ENCODE measurements around the gene METAP2.

Gene METAP2

GRCh38 chr12:95509300-95509699, 35.3 kb downstream of the METAP2 start:
- Histone ChIP-seq H3K4me3 (ENCODE audit: insufficient read depth in 1 of 2, low read depth in 1 of 2, low read length in 2 of 2) (no peak overlapping the region), H3K23ac (ENCODE audit: low read length in 2 of 2) (no peak overlapping the region), H3K18ac (ENCODE audit: low read depth in 1 of 2, low read length in 2 of 2) (no peak overlapping the region), H3K9ac (ENCODE audit: low read length) (no peak overlapping the region), H4K8ac (ENCODE audit: low read length) (no peak overlapping the region), H2BK120ac (ENCODE audit: low read depth, low read length) (no peak overlapping the region), H3K27ac (ENCODE audit: low read length, poor library complexity, severe bottlenecking) (no peak overlapping the region), H2AFZ (ENCODE audit: low read depth, low read length) (no peak overlapping the region), H3K9me3 (ENCODE audit: control insufficient read depth, low read length) (no peaks in the 10 kb centered on the region), H3K14ac (ENCODE audit: low read length in 2 of 2) (no peak overlapping the region), H2BK12ac (ENCODE audit: low read length in 2 of 2) (no peak overlapping the region), H3K36me3 (ENCODE audit: control insufficient read depth in 1 of 2, insufficient read depth in 2 of 2, low read depth in 1 of 2, low read length in 2 of 2) (peaks cover 35 to 90% of the 10 kb centered on the region in 2 experiments), H4K91ac (ENCODE audit: low read length) (no peak overlapping the region), H2BK5ac (ENCODE audit: low read depth, low read length, poor library complexity, severe bottlenecking) (no peak overlapping the region), H3K4me1 (ENCODE audit: control insufficient read depth, insufficient read depth, low read depth, low read length) (no peaks in the 10 kb centered on the region), H3K79me1 (replicated peaks; ENCODE audit: low read length, poor library complexity, severe bottlenecking) (peaks cover 22% of the 10 kb centered on the region), H3K4me2 (ENCODE audit: low read length, poor library complexity, severe bottlenecking) (no peak overlapping the region), H3K4ac (ENCODE audit: low read depth in 1 of 2, low read length in 2 of 2) (no peak overlapping the region), H3K27me3 (ENCODE audit: control insufficient read depth in 1 of 2, insufficient read depth in 1 of 2, low read length in 2 of 2) (no peaks in the 10 kb centered on the region), H2BK15ac (ENCODE audit: low read depth, poor library complexity, severe bottlenecking) (no peak overlapping the region), H2AK5ac (ENCODE audit: low read length, severe bottlenecking) (no peak overlapping the region)
- 96% methylated on average over 3 of the region's 3 CpGs for WGBS
- DNase-seq = no peak

GRCh38 chr12:95511977-95512376, 38.0 kb downstream of the METAP2 start:
- no peak overlapping the region for H4K91ac ChIP-seq (ENCODE audit: low read length)
- no peak overlapping the region for H3K23ac ChIP-seq (ENCODE audit: low read length in 2 of 2)
- no peak overlapping the region for H3K14ac ChIP-seq (ENCODE audit: low read length in 2 of 2)
- H2BK120ac ChIP-seq (ENCODE audit: low read depth, low read length) = no peak overlapping the region
- H2BK15ac ChIP-seq (ENCODE audit: low read depth, poor library complexity, severe bottlenecking) = no peak overlapping the region
- H2BK12ac ChIP-seq (ENCODE audit: low read length in 2 of 2) = no peak overlapping the region
- H4K8ac ChIP-seq (ENCODE audit: low read length) = no peak overlapping the region
- H2BK5ac ChIP-seq (ENCODE audit: low read depth, low read length, poor library complexity, severe bottlenecking) = no peak overlapping the region
- peaks cover 10% of the 10 kb centered on the region for H3K79me1 ChIP-seq (replicated peaks; ENCODE audit: low read length, poor library complexity, severe bottlenecking)
- no peaks in the 10 kb centered on the region for H3K4me1 ChIP-seq (ENCODE audit: control insufficient read depth, insufficient read depth, low read depth, low read length)
- H2AK5ac ChIP-seq (ENCODE audit: low read length, severe bottlenecking) = no peak overlapping the region
- DNase-seq = no peak
- H3K4me2 ChIP-seq (ENCODE audit: low read length, poor library complexity, severe bottlenecking) = no peak overlapping the region
- no peak overlapping the region for H3K27ac ChIP-seq (ENCODE audit: low read length, poor library complexity, severe bottlenecking)
- no peaks in the 10 kb centered on the region for H3K9me3 ChIP-seq (ENCODE audit: control insufficient read depth, low read length)
- 100% methylated on average over 1 of the region's 1 CpG for WGBS
- H3K36me3 ChIP-seq (ENCODE audit: control insufficient read depth in 1 of 2, insufficient read depth in 2 of 2, low read depth in 1 of 2, low read length in 2 of 2) = peaks cover 21 to 85% of the 10 kb centered on the region in 2 experiments
- H3K4ac ChIP-seq (ENCODE audit: low read depth in 1 of 2, low read length in 2 of 2) = no peak overlapping the region
- no peak overlapping the region for H3K4me3 ChIP-seq (ENCODE audit: insufficient read depth in 1 of 2, low read depth in 1 of 2, low read length in 2 of 2)
- no peaks in the 10 kb centered on the region for H3K27me3 ChIP-seq (ENCODE audit: control insufficient read depth in 1 of 2, insufficient read depth in 1 of 2, low read length in 2 of 2)
- H2AFZ ChIP-seq (ENCODE audit: low read depth, low read length) = no peak overlapping the region
- no peak overlapping the region for H3K18ac ChIP-seq (ENCODE audit: low read depth in 1 of 2, low read length in 2 of 2)
- H3K9ac ChIP-seq (ENCODE audit: low read length) = no peak overlapping the region

- Histone ChIP-seq H3K4me3 (ENCODE audit: insufficient read depth in 1 of 2, low read depth in 1 of 2, low read length in 2 of 2) (no peak overlapping the region), H3K9ac (ENCODE audit: low read length) (no peak overlapping the region), H2BK120ac (ENCODE audit: low read depth, low read length) (no peak overlapping the region), H3K36me3 (ENCODE audit: control insufficient read depth in 1 of 2, insufficient read depth in 2 of 2, low read depth in 1 of 2, low read length in 2 of 2) (peaks cover 17 to 75% of the 10 kb centered on the region in 2 experiments), H3K23ac (ENCODE audit: low read length in 2 of 2) (no peak overlapping the region), H4K91ac (ENCODE audit: low read length) (no peak overlapping the region), H4K8ac (ENCODE audit: low read length) (no peak overlapping the region), H2BK5ac (ENCODE audit: low read depth, low read length, poor library complexity, severe bottlenecking) (no peak overlapping the region), H3K27me3 (ENCODE audit: control insufficient read depth in 1 of 2, insufficient read depth in 1 of 2, low read length in 2 of 2) (no peaks in the 10 kb centered on the region), H2AFZ (ENCODE audit: low read depth, low read length) (no peak overlapping the region), H3K79me1 (replicated peaks; ENCODE audit: low read length, poor library complexity, severe bottlenecking) (peaks cover 7% of the 10 kb centered on the region), H3K9me3 (ENCODE audit: control insufficient read depth, low read length) (no peaks in the 10 kb centered on the region), H3K4me2 (ENCODE audit: low read length, poor library complexity, severe bottlenecking) (no peak overlapping the region), H2AK5ac (ENCODE audit: low read length, severe bottlenecking) (no peak overlapping the region), H2BK15ac (ENCODE audit: low read depth, poor library complexity, severe bottlenecking) (no peak overlapping the region), H2BK12ac (ENCODE audit: low read length in 2 of 2) (no peak overlapping the region), H3K27ac (ENCODE audit: low read length, poor library complexity, severe bottlenecking) (no peak overlapping the region), H3K18ac (ENCODE audit: low read depth in 1 of 2, low read length in 2 of 2) (no peak overlapping the region), H3K4me1 (ENCODE audit: control insufficient read depth, insufficient read depth, low read depth, low read length) (no peaks in the 10 kb centered on the region), H3K4ac (ENCODE audit: low read depth in 1 of 2, low read length in 2 of 2) (no peak overlapping the region), H3K14ac (ENCODE audit: low read length in 2 of 2) (no peak overlapping the region)
- 98% methylated on average over 5 of the region's 5 CpGs for WGBS
- no peak for DNase-seq
Measured at GRCh38 chr12:95513599-95513998, 39.6 kb downstream of the METAP2 start.

- H3K23ac ChIP-seq (ENCODE audit: low read length in 2 of 2) = no peak overlapping the region
- DNase-seq = no peak
- no peak overlapping the region for H2BK5ac ChIP-seq (ENCODE audit: low read depth, low read length, poor library complexity, severe bottlenecking)
- H3K18ac ChIP-seq (ENCODE audit: low read depth in 1 of 2, low read length in 2 of 2) = no peak overlapping the region
- H3K9me3 ChIP-seq (ENCODE audit: control insufficient read depth, low read length) = no peaks in the 10 kb centered on the region
- no peak overlapping the region for H2AFZ ChIP-seq (ENCODE audit: low read depth, low read length)
- H3K4me3 ChIP-seq (ENCODE audit: insufficient read depth in 1 of 2, low read depth in 1 of 2, low read length in 2 of 2) = no peak overlapping the region
- no peak overlapping the region for H3K14ac ChIP-seq (ENCODE audit: low read length in 2 of 2)
- no peak overlapping the region for H2BK120ac ChIP-seq (ENCODE audit: low read depth, low read length)
- H3K4me2 ChIP-seq (ENCODE audit: low read length, poor library complexity, severe bottlenecking) = no peak overlapping the region
- no peak overlapping the region for H3K27ac ChIP-seq (ENCODE audit: low read length, poor library complexity, severe bottlenecking)
- H3K9ac ChIP-seq (ENCODE audit: low read length) = no peak overlapping the region
- peaks cover 17 to 60% of the 10 kb centered on the region in 2 experiments for H3K36me3 ChIP-seq (ENCODE audit: control insufficient read depth in 1 of 2, insufficient read depth in 2 of 2, low read depth in 1 of 2, low read length in 2 of 2)
- no peaks in the 10 kb centered on the region for H3K4me1 ChIP-seq (ENCODE audit: control insufficient read depth, insufficient read depth, low read depth, low read length)
- no peaks in the 10 kb centered on the region for H3K27me3 ChIP-seq (ENCODE audit: control insufficient read depth in 1 of 2, insufficient read depth in 1 of 2, low read length in 2 of 2)
- H2BK15ac ChIP-seq (ENCODE audit: low read depth, poor library complexity, severe bottlenecking) = no peak overlapping the region
- H2BK12ac ChIP-seq (ENCODE audit: low read length in 2 of 2) = no peak overlapping the region
- H4K8ac ChIP-seq (ENCODE audit: low read length) = no peak overlapping the region
- no peak overlapping the region for H3K4ac ChIP-seq (ENCODE audit: low read depth in 1 of 2, low read length in 2 of 2)
- H4K91ac ChIP-seq (ENCODE audit: low read length) = no peak overlapping the region
- peaks cover 5% of the 10 kb centered on the region for H3K79me1 ChIP-seq (replicated peaks; ENCODE audit: low read length, poor library complexity, severe bottlenecking)
- H2AK5ac ChIP-seq (ENCODE audit: low read length, severe bottlenecking) = no peak overlapping the region
- WGBS = 100% methylated on average over 3 of the region's 3 CpGs
Measured at GRCh38 chr12:95515197-95515596, 41.2 kb downstream of the METAP2 start.
